Transverse colon (tissue), 3 donors: Measurements from ENCODE around the gene FAM171A1.

ENCODE experiments used
- EP300 ChIP-seq: sonication (generic); formaldehyde crosslinking; IDR thresholded peaks from one replicate; pipeline ENCODE4 v1.6.1; 2017; ENCODE audit warnings: antibody characterized with exemption, low read depth
- POLR2A ChIP-seq: fragments of 450-650 bp; IDR thresholded peaks from one replicate; pipeline ENCODE4 v1.6.1; 2016; ENCODE audit warnings: antibody characterized with exemption, mild to moderate bottlenecking, moderate library complexity
- TF ChIP-seq, protein P1 (sequence below), 5 experiments: fragments of 200-600 bp in 3 of 5; fragments of 450-650 bp in 2 of 5; sonication (generic) in 3 of 5; IDR thresholded peaks; 1 replicate in 2 of 5; 2 replicates in 3 of 5; pipeline ENCODE4 v1.5.1; 2016 to 2017; ENCODE audit warnings: antibody characterized with exemption in 5 of 5, inconsistent platforms in 3 of 5, mild to moderate bottlenecking in 2 of 5, moderate library complexity in 1 of 5

DNA sequence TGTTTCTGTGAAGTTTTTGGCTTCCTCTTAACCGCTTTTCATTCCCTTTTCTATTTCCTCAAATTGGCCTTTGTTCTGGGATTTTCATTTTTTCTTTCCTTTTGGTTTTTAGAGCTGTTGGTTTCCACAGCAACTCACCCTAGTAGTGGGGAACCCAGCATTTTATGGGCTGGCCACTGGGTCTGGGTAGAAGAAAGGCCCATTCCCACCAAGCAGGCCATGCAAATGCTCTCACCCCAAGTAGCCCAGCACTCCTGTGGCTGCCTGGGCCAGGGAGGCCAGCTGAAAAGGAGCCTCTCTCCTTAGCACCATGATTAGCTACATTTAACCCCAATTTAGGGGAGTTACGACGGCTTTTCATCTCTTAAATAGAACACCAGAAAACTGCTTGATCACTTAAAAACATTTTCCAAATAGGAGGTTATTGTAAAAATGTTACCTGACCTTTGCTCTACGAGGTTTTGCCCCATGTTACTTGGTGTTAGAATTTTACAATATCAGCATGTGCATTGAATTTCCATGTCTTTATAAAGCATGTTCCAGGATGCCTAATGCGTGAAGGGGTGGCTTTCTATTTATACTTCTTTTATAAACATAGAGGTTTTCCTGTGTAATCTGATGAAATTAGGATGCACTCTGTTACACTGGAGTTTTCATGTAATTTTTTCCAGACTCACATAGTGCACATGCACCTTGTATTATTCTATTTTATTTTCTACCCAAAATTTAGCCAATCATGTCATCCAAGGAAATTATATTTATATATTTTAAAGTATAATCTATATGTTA, 75.4 kb downstream of the FAM171A1 start:
- TF ChIP-seq, protein P1, sequence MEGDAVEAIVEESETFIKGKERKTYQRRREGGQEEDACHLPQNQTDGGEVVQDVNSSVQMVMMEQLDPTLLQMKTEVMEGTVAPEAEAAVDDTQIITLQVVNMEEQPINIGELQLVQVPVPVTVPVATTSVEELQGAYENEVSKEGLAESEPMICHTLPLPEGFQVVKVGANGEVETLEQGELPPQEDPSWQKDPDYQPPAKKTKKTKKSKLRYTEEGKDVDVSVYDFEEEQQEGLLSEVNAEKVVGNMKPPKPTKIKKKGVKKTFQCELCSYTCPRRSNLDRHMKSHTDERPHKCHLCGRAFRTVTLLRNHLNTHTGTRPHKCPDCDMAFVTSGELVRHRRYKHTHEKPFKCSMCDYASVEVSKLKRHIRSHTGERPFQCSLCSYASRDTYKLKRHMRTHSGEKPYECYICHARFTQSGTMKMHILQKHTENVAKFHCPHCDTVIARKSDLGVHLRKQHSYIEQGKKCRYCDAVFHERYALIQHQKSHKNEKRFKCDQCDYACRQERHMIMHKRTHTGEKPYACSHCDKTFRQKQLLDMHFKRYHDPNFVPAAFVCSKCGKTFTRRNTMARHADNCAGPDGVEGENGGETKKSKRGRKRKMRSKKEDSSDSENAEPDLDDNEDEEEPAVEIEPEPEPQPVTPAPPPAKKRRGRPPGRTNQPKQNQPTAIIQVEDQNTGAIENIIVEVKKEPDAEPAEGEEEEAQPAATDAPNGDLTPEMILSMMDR (IDR thresholded peaks at IDR 0.05) = no peak
- TF ChIP-seq POLR2A (no peak), EP300 (no peak)
